G401.6 (cell line): Measurements from ENCODE around the gene WWC1.
"Not testable (repeated sequence)": the region's sequence is repeated elsewhere in the genome, so short reads cannot be mapped to it uniquely, and the experiment has no call there.

Experiments used
- FAIRE-seq: peaks from 2 replicates; lab custom pipeline; 2012; peaks lifted over from hg19 to GRCh38; lab: Jason Lieb, UNC

Gene WWC1

GRCh38 chr5:168413596-168413995 is 122.2 kb downstream of the WWC1 start:
- no peak for FAIRE-seq

GRCh38 chr5:168415401-168415800 is 124.0 kb downstream of the WWC1 start:
- FAIRE-seq, result no peak

DNA sequence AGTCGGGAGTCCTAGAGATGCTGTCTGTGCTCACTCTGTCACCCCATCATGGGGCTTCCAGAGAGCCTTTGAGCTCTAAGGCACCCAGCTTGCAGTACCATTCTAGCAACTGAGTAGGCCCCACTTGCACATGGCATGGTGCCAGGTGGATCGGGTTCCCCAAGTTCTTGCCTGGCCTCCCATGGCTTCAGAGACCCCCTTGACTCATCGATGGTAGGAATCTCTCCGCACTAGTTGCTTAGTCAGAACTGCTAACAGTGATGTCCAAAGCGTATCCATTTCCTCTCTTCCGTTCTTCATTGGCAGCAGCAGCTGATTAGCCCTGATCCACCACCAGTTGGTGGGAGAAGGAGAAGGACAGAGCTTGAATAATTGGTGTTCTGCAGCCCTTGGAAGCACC is 124.5 kb downstream of the WWC1 start:
- no peak for FAIRE-seq

GRCh38 chr5:168417731-168418429 is 126.4 kb downstream of the WWC1 start:
- no peak for FAIRE-seq

GRCh38 chr5:168420461-168420860 is 129.0 kb downstream of the WWC1 start:
- no peak for FAIRE-seq

- FAIRE-seq, result peak; percentile 76
Observed at GRCh38 chr5:168422431-168422830, 131.0 kb downstream of the WWC1 start.

DNA sequence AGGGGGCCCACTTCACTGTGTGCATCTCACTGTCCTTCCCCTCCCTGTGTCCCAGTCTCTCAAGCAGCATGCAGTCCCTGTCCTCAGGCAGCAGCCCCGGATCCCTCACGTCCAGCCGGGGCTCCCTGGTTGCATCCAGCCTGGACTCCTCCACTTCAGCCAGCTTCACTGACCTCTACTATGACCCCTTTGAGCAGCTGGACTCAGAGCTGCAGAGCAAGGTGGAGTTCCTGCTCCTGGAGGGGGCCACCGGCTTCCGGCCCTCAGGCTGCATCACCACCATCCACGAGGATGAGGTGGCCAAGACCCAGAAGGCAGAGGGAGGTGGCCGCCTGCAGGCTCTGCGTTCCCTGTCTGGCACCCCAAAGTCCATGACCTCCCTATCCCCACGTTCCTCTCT is 132.0 kb downstream of the WWC1 start:
- FAIRE-seq, result no peak

- no peak for FAIRE-seq
Observed at GRCh38 chr5:168423971-168424370, 132.5 kb downstream of the WWC1 start.

DNA sequence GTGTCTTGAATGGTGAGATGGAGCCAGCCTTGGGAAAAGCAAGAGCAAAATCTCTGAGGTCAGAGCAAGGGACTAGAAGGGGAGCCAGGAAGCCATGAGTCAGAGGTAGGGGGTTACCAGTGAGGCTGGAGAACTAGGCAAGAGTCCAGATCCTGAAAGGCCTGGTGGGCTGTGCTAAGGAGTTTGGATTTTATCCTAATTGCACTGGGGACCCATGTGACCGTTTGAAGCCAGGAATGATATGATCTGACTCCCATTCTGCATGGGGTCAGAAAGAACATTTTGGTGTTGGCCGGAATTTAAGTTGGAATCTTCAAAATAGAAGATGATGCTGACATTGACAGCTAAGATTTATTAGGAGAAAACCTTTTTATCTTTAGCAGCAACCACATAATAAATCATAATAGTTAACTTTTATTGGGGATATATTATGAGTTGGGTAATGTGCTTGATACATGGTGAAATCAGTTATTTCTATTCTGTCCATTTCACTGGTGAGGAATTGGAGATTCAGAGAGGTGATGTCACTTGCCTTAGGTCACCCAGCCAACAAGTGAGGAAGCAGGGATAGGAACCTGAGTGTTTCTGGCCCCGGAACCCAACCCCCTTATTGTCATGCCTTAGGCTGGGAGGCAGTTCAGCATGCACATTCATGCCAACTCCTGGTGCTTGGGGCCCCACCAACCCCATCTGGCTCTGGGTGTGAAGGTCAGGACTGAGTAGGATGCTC is 133.3 kb downstream of the WWC1 start:
- FAIRE-seq, result no peak

DNA sequence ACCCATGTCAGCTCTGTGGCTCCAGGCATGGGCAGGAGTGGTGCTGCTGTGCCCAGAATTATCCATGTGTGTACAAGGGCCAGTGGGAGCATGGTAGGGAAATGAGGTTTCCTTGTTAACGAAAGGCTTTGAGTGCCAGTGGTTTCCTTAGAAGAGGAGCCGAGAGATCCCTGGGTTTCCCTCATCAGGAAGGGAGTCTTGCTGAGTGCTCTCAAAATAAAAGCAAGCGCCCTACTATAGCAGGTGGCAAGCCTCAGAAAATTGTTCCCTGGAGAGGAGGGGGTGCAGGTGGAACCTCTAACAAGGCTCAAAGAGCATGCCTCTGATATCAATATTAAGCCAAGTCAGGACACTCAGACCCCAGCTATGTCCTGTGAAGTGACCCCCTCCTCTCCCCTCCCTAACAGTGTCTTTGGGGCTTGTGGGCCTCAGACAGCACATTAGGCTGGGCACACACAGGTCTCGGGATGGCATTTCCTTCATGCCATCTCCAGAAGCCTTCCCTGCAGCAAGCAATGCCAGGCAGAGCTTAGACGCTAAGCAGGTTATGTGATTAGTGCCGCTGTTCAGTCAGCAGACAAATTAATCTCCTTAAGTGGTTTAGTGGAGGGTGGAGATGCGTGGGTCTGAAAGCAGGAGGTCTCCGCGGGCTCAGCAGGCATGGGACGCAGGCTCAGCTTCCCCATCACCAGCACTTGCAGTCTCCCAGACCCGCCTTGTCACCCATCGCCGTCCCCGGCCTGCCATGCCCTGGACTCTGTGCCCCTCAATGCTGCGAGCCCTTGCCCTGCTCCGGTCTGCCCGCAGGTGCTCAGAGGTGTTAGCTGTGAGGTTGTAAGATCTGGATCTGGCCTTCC is 134.8 kb downstream of the WWC1 start:
- no peak for FAIRE-seq

DNA sequence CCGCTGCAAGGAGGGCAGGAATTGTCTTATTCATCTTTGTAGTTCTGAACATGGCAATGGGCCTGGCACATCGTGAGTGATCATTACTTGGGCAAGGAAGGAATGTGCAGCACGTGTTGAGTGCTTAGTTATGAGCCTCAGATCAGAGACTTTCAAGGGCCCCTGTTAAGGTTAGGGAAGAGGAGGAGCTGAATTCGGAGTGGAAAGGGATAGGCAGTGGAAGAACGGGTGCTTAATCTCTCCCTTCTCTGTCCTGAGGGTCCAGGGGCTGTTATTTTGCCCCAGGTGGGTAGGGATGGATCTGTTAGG is 135.4 kb downstream of the WWC1 start:
- FAIRE-seq, result no peak

- FAIRE-seq, result no peak
Observed at GRCh38 chr5:168427224-168427623, 135.8 kb downstream of the WWC1 start.

- FAIRE-seq, result no peak
Observed at GRCh38 chr5:168428552-168428951, 137.1 kb downstream of the WWC1 start.

- FAIRE-seq, result no peak
Observed at GRCh38 chr5:168430296-168430695, 138.9 kb downstream of the WWC1 start.

- no peak for FAIRE-seq
Observed at GRCh38 chr5:168432903-168433302, 141.5 kb downstream of the WWC1 start.

DNA sequence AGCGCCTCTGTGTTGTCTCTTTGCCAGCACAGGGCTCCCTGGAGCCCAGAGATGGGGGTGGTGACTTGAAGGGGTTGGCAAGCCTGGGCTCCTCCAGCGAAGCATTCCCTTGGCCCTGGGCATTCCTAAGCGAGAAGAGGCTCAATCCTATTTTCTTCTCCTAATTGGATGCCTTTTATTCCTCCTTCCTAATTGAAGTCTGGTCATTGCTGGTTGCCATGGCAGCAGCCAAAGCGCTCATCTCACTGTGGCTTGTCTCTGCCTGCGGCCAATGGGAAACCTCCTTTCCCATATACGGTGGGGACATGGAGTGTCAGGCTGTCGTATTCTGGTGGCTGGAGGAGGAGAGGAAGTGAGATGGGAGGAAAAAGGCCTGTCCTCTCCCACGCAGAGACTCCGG is 142.6 kb downstream of the WWC1 start:
- no peak for FAIRE-seq

GRCh38 chr5:168434746-168435321 is 143.4 kb downstream of the WWC1 start:
- FAIRE-seq, result no peak

GRCh38 chr5:168435340-168435739 is 143.9 kb downstream of the WWC1 start:
- not testable (repeated sequence) for FAIRE-seq

DNA sequence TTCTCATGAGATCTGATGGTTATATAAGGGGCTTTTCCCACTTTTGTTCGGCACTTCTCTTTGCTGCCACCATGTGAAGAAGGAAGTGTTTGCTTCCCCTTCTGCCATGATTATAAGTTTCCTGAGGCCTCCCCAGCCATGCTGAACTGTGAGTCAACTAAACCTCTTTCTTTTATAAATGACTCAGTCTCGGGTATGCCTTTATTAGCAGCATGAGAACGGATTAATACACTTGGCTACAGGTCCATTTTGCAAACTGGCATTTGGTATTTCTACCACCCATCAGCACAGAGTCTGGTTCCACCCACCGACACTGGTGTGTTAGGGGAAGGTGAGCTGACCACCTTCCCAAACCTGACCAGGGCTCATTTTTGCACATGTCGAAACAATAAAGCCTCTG is 146.9 kb downstream of the WWC1 start:
- no peak for FAIRE-seq

- no peak for FAIRE-seq
Observed at GRCh38 chr5:168443533-168443932, 152.1 kb downstream of the WWC1 start.

DNA sequence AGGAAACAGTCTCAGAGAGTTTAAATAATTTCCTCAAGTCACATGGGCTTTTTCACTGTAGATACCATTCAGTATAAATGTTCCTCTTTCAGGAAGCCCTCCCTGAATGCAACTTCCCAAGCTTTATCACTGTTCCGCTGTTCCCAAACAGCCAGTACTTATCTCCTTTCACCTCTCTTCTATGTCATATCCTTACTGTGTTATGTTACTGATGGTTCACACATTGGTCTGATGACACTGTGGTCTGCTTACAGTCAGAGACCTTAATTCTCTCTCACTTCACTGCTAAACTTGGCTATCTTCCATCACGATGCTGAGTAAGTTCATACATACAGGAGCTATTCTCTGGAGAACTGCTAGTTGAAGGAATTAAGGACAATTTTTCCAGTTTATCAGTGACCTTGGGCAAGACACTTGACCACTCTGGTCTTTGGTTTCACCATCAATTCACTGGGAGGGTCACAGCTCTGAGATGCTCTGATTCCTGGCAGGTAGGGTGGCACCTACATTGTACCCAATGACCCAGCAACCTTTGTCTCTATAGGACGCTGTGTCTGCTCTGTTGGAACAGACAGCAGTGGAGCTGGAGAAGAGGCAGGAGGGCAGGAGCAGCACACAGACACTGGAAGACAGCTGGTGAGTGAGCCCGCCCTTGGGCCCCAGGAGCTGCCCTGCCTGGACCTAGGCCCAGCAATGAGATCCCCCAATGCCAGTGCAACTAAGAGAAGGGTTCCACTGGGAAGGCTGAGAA is 152.7 kb downstream of the WWC1 start:
- no peak for FAIRE-seq

GRCh38 chr5:168446983-168447619 is 155.7 kb downstream of the WWC1 start:
- no peak for FAIRE-seq
